ENCODE results near the gene IMMT.
"Not testable (repeated sequence)": the region's sequence is repeated elsewhere in the genome, so short reads cannot be mapped to it uniquely, and the experiment has no call there.

IMMT gene

GRCh38 chr2:86202702-86203101 is 7.4 kb upstream of the IMMT start:
- in situ Hi-C loops (cut with MboI; ENCODE audit: low sequenced_read_pairs, unreplicated experiment) = no loop called here
- TF ChIP-seq CTCF (IDR thresholded peaks at IDR 0.05; ENCODE audit: borderline replicate concordance, control extremely low read depth, extremely low read depth, insufficient read depth, missing control alignments) = no peak
- no peak for DNase-seq (ENCODE audit: low spot score)

DNA sequence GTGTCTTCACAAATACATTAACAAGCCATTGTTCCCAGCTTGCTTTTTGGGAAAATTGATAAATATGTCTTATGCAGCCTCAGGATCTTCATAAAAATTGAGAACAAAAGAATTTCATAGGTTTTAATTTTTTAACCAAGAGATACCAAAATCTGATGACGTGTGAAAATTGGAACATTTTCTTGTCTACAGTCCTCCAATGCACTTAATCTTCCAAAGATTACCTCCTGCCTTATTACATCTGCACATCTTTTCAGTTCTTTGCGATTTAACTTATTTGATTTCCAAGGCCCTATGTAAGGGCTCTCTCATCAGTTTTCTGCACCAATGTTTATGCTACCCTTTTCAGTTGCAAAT is 7.1 kb upstream of the IMMT start:
- DNase-seq (ENCODE audit: low spot score) = no peak
- in situ Hi-C loops (cut with MboI; ENCODE audit: low sequenced_read_pairs, unreplicated experiment) = no loop called here
- TF ChIP-seq CTCF (IDR thresholded peaks at IDR 0.05; ENCODE audit: borderline replicate concordance, control extremely low read depth, extremely low read depth, insufficient read depth, missing control alignments) = no peak

DNA sequence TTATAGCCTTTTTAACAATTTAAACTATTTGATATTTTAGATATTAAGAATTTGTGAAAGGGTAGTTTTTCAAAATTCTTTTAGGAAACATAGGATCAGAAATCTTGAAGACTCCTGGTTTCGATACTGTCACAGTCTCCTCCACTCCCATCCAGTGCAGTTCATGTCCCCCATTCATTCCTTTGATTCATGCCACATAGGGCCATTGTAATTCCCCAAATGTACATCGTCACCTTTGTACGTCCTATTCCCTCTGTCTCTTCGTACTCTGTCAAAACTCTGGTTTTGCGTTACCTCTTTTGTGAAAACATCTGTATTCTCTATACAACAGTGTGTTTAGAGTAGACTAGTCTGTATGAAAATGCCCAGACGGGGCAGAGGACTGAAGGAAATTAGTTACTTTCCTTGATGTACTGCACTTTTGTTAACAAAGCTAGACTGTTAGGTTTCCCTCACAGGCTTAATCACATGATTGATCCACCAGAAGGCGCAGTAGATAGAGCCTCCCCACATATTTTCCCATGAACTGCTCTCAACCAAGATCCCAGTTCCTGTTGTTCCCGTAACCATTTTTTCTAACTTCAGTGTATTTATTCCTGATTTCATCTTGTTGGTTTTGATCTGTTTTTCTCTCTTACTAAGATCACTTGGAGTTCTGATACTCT is 6.5 kb upstream of the IMMT start:
- no peak for TF ChIP-seq CTCF (IDR thresholded peaks at IDR 0.05; ENCODE audit: borderline replicate concordance, control extremely low read depth, extremely low read depth, insufficient read depth, missing control alignments)
- DNase-seq (ENCODE audit: low spot score) = no peak
- in situ Hi-C loops (cut with MboI; ENCODE audit: low sequenced_read_pairs, unreplicated experiment) = no loop called here

GRCh38 chr2:86200564-86200963 is 5.3 kb upstream of the IMMT start:
- in situ Hi-C loops (cut with MboI; ENCODE audit: low sequenced_read_pairs, unreplicated experiment); DNase-seq (ENCODE audit: low spot score): not testable (repeated sequence)

DNA sequence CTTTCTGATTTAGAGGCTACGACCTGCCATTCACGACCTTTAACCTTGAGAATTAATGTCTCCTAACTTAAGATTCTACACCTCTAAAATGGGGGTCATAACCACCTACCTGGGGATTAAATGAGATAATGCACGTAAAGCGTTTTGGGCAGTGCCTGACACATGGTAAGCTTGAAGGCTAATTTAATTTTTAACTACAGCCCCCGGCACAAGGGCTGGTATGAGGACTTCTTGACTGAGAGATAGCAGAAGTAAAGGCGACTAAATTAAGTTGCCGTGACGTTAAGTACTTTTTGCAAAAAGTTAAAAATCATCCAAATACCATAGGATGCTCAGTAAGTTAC is 4.5 kb upstream of the IMMT start:
- no peak for TF ChIP-seq CTCF (IDR thresholded peaks at IDR 0.05; ENCODE audit: borderline replicate concordance, control extremely low read depth, extremely low read depth, insufficient read depth, missing control alignments)
- in situ Hi-C loops (cut with MboI; ENCODE audit: low sequenced_read_pairs, unreplicated experiment) = loop anchor here (10.0 kb wide), 1 partner anchor 445 kb away; no protein-coding TSS in a partner anchor
- no peak for DNase-seq (ENCODE audit: low spot score)

DNA sequence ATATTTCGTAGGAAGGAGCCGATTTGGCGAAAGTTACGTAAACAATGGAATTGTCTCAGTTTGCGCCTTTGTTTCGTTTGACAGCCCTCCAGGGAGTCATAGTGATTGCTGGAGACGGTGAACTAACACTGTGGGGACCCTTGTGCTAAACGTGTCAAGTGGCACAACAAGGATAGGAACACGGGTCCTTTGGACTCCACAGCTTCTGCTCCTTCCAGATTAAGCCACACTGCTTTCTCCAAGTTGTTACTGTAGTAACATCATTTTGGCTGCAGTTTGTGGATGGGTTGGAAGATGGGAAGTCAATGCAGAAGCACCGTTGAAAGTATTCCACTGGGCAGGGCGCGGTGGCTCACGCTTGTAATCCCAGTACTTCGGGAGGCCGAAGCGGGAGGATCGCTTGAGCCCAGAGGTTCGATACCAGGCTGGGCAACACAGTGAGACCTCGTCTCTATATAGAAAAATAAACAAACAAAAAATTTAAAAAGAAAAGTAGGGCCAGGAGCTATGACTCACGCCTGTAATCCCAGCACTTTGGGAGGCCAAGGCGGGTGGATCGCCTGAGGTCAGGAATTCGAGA is 636 bp upstream of the IMMT start:
- in situ Hi-C loops (cut with MboI; ENCODE audit: low sequenced_read_pairs, unreplicated experiment) = loop anchor here (10.0 kb wide), 1 partner anchor 449 kb away; no protein-coding TSS in a partner anchor
- TF ChIP-seq CTCF (IDR thresholded peaks at IDR 0.05; ENCODE audit: borderline replicate concordance, control extremely low read depth, extremely low read depth, insufficient read depth, missing control alignments) = no peak
- DNase-seq (ENCODE audit: low spot score) = no peak

DNA sequence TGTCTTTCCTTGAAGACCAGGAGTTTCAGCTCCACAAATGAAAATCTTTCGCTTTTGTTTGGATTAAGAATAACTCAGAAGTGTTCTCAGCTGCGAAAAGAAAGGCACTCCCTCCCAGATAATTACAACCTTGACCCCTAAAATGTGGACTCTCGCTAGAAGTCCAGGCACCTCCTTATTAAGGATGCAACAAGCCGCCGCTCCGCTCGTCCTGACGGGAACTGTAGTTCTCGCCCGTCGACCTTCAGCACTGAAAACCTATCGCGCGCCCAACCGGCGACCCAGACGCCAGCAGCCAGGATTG is 559 bp downstream of the IMMT start:
- TF ChIP-seq CTCF (IDR thresholded peaks at IDR 0.05; ENCODE audit: borderline replicate concordance, control extremely low read depth, extremely low read depth, insufficient read depth, missing control alignments) = no peak
- DNase-seq (ENCODE audit: low spot score) = no peak
- in situ Hi-C loops (cut with MboI; ENCODE audit: low sequenced_read_pairs, unreplicated experiment) = loop anchor here (10.0 kb wide), 1 partner anchor 450 kb away; no protein-coding TSS in a partner anchor

Measured in GM13976 (cell line).